ENCODE data around the gene AJM1. TPM values are rescaled to one million over a fixed set of nuclear protein-coding genes. Genes with fewer than 3 reads are reported as not detected.

AJM1 gene
- total RNA-seq, 1 experiment from 2014 or later: 1.8 TPM

- no peaks in the 10 kb centered on the region for H3K23me2 ChIP-seq (ENCODE audit: insufficient read length, low read depth, low read length, poor library complexity, severe bottlenecking)
- H3K14ac ChIP-seq (ENCODE audit: insufficient read depth, low read length): no peak overlapping the region
- H3K56ac ChIP-seq (ENCODE audit: insufficient read length, low read depth, low read length): no peak overlapping the region
- H3K4me2 ChIP-seq (ENCODE audit: insufficient read depth, insufficient read length, low read length): no peak overlapping the region
- H3K18ac ChIP-seq (ENCODE audit: insufficient read length, low read depth, low read length): no peak overlapping the region
- no peak overlapping the region for H3K27ac Mint-ChIP-seq
- no peak overlapping the region for H3K9ac ChIP-seq (ENCODE audit: extremely low read depth, insufficient read length, low read length)
- H3K4me3 Mint-ChIP-seq: no peak overlapping the region
- H3K79me1 ChIP-seq (ENCODE audit: insufficient read depth, low read depth, low read length, poor library complexity, severe bottlenecking): no peaks in the 10 kb centered on the region
- H4K91ac ChIP-seq (ENCODE audit: insufficient read length, low read depth, low read length): no peak overlapping the region
- H2AK5ac ChIP-seq (ENCODE audit: insufficient read length, low read length): no peak overlapping the region
- no peak overlapping the region for H2AFZ ChIP-seq (ENCODE audit: low read length)
- no peak overlapping the region for H2BK20ac ChIP-seq (ENCODE audit: low read depth, low read length, poor library complexity, severe bottlenecking)
- peaks cover 1% of the 10 kb centered on the region; the same call in 1 of the 2 replicates for H3K27me3 Mint-ChIP-seq (ENCODE audit: low read depth)
- no peak for TF ChIP-seq CTCF (conservative IDR thresholded peaks at IDR 0.05)
- no peaks in the 10 kb centered on the region for H3K4me1 Mint-ChIP-seq
- H3T11ph ChIP-seq (ENCODE audit: low read length): no peak overlapping the region
- H3K27me3 ChIP-seq (ENCODE audit: insufficient read depth, low read length): no peaks in the 10 kb centered on the region
- no peak overlapping the region for H3K4ac ChIP-seq (ENCODE audit: low read depth, low read length)
- no peaks in the 10 kb centered on the region for H4K20me1 ChIP-seq (ENCODE audit: control insufficient read depth, insufficient read depth, insufficient read length)
- H2BK12ac ChIP-seq (ENCODE audit: insufficient read length, low read depth, low read length): no peak overlapping the region
- no peak overlapping the region for H3K23ac ChIP-seq (ENCODE audit: insufficient read length, low read depth, low read length)
- H3K27ac ChIP-seq (ENCODE audit: insufficient read length, low read depth, low read length): no peak overlapping the region
- no peak overlapping the region for H2BK15ac ChIP-seq (ENCODE audit: low read depth, low read length)
- no peak for DNase-seq
- no peaks in the 10 kb centered on the region for H3K9me3 ChIP-seq (ENCODE audit: control insufficient read depth, low read depth, low read length)
- H3K79me2 ChIP-seq (ENCODE audit: insufficient read depth, low read length): no peaks in the 10 kb centered on the region
- no peak overlapping the region for H4K8ac ChIP-seq (replicated peaks; ENCODE audit: insufficient read length, low read depth, low read length)
- no peak overlapping the region for H2BK120ac ChIP-seq (ENCODE audit: low read depth, low read length, poor library complexity, severe bottlenecking)
- H3K9me3 Mint-ChIP-seq: no peaks in the 10 kb centered on the region
- H3K4me1 ChIP-seq (ENCODE audit: insufficient read depth, low read length): no peaks in the 10 kb centered on the region
- no peak overlapping the region for H4K5ac ChIP-seq (ENCODE audit: insufficient read length, low read depth, low read length)
- WGBS (ENCODE audit: extremely low coverage, insufficient read length, low lambda C conversion rate): no CpG with 5 or more reads among the region's 41 CpGs
- no peak overlapping the region for H2BK5ac ChIP-seq (ENCODE audit: insufficient read length, low read length)
- peaks cover 14 to 56% (median 54%) of the 10 kb centered on the region in 3 experiments for H3K36me3 Mint-ChIP-seq (ENCODE audit: insufficient read depth in 1 of 3, low read depth in 3 of 3)
These were observed 12.0 kb upstream of the AJM1 start for GRCh38 chr9:136829981-136830885.
